NCI-H1417 (cell line): ENCODE data around the gene SBK2.
A peak's percentile ranks its signal among the peaks of the same experiment; 100 is the strongest.

Experiments used
- DNase-seq, 3 experiments: peaks; one replicate each; lab custom pipeline; 2025; lab: John Stamatoyannopoulos, UW

The SBK2 gene

DNA sequence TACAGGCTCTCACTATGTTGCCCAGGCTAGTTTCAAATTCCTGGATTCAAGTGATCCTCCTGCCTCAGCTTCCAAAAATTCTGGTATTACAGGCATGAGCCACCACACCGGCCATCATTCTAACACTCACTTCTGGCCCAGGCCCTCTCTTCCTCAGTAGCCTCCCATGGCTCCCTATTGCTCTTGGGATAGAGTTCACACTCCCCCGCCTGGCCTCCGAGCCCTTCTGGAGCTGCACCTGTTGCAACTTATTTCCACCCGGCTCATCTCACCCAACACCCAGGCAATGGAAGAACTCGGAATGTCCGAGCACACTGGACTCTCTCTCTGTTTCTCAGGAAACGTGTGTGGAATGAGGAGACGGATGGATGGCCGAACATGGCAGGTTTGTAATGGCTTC, 17.4 kb upstream of the SBK2 start:
- DNase-seq, result no peak

DNA sequence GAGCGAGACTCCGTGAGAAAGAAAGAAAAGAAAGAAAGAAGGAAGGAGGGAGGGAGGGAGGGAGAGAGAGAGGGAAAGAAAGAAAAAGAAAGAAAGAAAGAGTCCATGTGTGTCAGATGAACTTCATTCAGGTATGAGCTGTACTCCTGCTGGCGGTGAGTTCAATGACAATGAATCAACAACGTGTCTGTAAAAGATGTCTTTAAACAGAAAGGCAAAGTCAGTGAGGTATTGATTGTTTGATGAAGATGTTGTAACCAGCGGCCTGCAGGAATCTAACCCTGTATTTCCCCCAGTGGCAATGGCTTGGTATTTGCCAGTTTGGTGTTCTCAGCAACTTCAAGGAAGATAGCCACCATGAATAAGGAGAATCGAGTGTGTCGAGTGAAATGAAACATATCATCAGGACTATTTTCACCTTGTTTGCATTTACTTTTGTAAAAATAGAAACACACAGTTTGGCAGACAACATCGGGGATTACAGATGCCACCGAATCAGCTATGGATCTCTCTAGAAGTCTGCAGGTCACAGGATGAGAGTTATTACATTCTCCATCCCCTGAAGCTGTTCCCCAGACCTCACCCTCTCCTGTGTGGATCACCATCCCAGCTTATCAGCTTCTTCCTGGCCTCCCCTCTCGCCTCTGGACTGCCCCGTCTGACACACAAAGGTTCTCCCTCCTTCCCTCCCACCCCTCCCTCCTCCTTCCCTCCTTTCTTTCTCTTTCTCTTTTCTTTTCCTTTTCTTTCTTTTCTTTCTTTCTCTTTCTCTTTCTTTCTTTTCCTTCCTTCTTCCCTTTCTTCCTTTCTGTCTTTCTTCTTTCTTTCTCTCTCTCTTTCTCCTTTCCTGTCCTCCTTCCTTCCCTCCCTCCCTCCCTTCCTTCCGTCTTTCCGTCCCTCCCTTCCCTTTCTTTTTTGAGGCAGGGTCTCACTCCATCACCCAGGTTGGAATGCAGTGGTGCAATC, 16.6 kb upstream of the SBK2 start:
- DNase-seq, result no peak

DNA sequence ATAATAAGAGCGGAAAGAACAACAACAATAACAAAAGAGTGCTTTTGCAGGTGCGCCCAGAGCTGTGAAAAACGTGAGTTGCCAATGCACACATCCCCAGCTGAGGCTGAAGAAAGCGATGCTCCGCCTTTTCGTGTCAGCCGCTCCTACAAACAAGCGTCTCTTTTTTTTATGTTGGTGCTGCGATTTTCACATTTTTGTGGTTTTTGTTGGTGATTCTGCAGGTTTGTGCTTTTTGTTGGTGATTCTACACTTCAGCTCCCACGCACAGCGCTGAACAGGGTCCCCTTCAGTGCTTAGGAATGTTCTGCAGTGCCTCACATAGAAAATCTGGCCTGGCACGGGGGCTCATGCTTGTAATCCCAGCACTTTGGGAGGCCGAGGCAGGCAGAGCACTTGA, 15.7 kb upstream of the SBK2 start:
- DNase-seq, result no peak

DNA sequence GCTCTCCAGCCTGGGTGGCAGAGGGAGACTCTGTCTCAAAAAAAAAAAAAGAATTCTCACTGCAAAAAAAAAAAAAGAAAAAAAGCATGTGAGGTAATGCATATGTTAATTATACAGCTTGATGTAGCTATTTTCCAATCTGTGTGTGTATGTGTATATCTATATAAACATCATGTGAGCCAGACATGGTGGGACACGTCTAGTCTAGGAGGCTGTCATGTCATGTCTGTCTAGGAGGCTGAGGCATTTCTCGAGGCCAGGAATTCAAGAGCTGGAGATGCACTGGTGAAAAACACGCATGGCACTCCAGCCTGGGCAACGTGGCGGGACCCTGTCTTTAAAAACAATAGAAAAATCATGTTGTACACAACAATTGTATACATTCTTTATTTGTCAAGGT, 15.3 kb upstream of the SBK2 start:
- DNase-seq, result no peak

DNA sequence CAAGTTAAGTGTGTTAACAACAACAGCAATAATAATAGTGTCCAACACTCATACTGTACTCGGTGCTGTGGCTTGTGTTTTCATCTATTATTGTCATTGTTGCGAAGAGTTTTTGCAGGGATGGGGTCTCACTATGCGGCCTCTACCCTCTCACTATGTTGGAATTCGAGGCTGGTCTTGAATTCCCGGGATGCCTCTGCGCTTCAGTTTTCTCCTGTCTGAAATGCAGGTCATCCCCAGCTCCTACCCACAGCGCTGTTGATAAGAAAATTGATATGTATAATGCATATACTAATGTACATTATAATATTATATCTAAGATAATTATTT, 13.4 kb upstream of the SBK2 start:
- DNase-seq, result no peak

DNA sequence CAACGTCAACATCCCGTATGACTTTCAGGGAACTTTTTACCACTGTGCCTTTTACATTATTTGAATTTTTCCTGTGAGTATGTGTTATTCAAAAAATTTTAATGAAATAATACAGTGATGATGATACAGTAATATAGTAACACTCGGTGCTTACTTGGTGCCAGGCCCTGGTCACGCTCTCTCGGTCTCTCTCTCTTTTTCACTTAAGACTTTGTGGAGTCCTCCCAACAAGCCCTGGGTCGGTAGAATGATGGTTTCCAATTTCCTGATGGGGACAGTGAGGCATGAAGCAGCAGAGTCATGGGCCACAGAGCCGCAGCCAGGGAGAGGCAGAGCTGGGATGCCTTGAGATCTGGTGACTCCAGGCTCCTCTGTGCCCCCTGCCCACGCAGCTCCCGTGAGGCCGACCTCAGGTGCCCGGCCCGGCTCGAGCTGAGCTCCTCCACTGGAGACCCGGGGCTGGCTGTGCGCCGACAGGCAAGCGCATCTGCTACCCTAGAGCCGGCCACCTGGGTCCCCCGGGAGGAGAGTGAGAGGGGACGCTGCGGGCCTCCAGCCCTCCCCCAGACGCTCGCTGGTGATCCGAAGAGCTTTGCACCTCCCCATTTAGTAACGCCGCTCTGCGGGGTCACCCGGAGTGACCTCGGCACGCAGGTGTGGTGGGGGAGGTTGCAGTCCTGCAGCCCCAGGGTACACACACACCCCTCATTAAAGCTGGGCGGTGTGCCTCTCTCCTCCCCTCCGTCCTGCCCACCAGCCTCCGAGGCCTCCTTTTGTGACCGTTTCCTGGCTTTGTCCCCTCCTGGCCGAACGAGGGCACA, 12.8 kb upstream of the SBK2 start:
- DNase-seq, result peak in 2 of 3 experiments; percentile 71 to 81

DNA sequence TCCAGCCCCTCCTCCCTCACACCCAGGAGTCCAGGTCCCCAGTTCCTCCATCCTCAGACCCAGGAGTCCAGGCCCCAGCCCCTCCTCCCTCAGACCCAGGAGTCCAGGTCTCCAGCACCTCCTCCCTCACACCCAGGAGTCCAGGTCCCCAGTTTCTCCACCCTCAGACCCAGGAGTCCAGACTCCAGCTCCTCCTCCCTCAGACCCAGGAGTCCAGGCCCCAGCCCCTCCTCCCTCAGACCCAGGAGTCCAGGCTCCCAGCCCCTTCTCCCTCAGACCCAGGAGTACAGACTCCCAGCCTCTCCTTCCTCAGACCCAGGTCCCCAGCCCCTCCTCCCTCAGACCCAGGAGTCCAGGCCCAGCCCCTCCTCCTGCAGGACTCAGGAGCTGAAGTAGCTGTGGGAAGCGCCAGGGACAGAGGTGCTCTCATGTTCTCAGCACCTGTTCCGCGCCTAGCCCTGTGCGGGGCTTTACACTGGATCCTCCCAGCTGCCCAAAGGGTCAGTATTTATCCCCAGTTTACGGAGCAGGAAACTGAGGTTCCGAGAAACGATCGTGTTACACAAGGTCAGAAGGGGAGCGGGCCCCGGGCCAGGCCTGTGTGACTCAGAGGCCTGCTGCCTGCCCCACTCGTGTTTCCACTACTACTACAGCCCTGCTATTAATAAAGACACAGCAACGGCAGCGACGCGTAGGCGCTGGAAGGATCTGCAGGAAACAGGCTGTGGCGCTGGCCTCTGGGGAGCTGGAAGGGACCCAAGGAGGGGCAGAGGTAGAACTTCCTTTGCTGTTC, 10.1 kb upstream of the SBK2 start:
- peak in 1 of 3 experiments; percentile 14 for DNase-seq

DNA sequence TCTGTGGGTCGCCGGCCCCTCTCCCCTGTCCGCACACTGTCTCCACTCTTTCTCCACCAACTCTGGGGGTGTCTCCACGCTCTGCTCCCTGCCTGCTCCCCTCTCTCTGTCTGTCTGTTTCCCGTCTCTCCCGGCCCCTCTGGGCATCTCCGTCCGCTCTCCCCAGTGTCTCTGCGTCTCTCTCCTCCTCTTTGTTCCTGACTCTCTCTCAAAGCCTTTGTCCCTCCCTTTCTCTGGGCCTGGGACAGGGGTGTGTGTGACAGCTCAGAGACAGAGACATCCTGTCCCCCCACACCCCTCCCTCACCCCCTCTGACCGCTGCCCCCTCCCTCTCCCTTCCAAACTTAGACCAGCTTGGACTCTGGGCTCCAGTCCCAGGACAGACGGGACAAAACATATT, 9.1 kb upstream of the SBK2 start:
- DNase-seq, result no peak

DNA sequence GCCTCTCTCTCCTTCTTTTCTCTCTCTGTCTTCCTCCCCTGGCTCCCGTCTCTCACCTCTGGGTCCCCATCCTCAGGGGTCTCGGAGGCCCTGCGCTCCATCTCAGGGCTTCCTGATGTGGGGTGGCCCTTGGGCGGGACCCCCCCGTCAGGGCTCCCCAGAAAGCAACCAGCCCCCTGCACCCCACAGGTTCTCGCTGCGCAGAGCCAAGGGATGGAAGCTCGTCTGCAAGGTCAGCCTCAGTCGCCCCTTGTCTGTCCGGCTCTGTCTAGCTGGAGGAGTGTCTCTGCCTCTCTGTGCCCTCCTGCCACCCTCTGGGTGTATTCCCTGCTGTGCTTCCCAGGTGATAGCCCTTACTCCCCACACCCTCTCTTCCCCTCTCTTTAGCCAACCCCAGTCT, 8.5 kb upstream of the SBK2 start, which contains the start of gene SBK3:
SBK3 (minus strand) TSS at position 101 of the 400 bp plus-strand sequence; CDS start at position 101, 0 bp downstream.
- no peak for DNase-seq

DNA sequence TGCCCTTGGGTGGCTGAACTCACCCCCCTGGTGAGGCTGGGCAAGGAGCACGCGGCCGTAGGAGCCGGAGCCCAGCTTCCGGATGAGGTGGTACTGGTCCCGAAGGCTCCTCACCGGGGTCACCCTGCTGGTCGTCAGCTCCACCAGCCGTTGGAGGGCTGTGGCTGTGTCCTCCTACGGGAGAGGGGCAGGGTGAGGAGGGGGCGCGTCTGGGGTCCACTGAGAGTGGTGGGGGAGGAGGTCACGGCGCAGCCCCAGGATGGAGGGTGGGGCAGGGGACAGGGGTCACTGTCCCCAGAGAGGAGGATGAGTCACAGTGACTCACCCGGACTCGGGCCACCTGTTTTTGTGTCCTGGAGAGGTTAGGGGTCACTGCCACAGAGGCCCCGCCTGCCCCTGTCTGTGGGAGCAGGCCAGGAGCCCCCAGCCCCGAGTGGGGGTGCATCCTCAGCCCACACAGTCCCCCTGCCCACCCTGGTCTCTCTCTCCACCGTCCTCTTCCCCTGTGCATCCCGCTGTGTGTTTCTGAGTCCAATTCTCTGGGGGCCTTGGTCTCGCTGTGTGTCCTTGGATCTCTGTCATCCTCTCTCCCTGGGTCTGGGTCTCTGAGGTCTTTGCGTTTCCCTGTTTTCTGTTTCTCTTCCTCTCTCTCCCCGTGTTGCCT, 8.0 kb upstream of the SBK2 start:
- no peak for DNase-seq

DNA sequence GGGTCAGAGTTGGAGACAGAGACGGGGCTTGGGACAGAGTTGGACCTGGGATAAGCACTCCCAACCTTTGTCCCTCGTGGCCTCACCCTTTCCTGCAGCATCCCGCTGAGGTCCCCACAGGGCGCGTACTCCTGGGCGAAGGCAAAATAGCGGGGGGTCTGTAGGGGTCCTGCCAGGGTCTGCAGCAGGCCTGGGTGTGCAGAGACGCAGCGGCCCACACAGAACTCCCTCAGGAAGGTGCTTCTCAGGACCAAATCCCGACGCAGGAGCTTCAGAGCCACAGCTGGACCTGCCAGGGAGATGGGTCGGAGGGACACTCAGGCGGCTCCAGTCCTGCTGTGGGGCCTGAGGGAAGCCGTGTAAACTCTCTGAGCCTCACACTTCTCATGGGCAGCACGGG, 7.1 kb upstream of the SBK2 start:
- DNase-seq, result no peak

DNA sequence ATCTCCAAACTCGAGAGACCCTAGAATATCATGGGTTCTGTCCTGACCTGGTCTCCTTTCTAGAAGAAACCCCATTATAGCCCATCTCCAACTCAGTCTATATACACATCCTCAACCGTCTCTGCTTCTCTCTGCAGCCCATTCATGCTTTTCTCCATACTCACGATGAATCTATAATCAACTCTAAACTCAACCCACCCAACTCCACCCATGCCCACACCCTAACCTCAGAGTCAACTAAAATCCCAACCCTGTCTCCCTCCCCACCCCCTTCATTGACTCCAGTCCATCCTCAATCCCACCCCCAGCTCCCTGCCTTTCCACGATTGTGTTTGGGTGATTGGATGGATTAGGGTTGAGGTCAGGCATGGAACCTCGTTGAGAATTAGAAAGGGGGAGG, 6.6 kb upstream of the SBK2 start:
- no peak for DNase-seq

DNA sequence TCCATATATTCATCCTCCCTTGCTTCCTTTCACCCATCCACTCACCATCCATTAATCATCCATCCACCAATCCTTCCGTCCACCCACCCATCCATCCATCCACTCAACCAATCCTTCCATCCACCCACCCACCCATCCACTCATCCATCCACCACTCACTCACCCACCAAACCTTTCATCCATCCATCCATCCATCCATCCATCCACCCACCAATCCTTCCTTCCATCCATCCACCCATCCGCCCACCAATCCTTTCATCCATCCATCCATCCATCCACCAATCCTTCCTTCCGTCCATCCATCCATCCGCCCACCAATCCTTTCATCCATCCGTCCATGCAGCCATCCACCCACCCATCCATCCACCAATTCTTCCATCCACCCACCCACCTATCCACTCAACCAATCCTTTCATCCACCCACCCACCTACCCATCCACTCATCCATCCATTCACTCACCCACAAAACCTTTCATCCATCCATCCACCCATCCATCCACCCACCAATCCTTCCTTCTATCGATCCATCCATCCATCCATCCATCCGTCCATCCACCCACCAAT, 5.4 kb upstream of the SBK2 start:
- no peak for DNase-seq

DNA sequence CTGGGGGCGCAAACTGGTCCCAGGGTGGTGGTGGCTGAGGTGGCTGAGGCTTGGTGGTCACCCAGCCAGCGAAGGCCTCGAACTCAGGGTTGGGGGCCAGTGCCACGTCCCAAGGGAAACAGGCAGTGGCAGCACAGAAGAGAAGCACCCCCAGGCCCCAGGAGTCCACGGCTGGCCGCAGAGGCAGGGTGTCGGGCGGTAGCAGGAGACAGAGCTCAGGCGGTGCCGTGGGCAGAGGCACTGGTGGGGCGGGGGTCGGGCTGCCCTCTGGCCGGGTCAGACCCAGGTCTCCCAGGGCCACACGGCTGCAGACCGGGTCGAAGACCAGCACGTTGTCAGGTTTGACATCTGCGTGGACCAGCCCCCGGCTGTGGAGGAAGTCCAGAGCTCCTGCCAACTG, 4.2 kb upstream of the SBK2 start:
- no peak for DNase-seq

DNA sequence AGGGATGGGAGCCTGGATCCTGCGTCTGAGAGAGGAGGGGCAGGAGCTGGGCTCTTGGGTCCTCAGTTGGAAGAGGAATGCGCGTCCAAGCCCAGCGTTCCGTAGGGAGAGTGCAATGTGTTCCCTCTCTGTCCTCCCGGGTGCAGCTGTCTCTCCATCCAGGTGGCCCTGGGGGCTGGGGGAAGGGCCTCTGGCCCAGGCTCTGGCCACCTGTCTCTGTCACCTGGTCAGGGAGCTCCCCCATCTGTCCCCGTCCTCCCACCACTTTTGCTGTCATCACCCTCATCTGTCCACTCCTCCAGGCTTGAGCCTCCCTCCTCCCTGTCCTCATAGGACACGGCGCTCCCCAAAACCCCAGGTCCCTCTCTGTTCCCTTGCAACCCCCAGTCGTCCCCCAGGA, 3.7 kb upstream of the SBK2 start:
- DNase-seq, result peak in 1 of 3 experiments; percentile 17

DNA sequence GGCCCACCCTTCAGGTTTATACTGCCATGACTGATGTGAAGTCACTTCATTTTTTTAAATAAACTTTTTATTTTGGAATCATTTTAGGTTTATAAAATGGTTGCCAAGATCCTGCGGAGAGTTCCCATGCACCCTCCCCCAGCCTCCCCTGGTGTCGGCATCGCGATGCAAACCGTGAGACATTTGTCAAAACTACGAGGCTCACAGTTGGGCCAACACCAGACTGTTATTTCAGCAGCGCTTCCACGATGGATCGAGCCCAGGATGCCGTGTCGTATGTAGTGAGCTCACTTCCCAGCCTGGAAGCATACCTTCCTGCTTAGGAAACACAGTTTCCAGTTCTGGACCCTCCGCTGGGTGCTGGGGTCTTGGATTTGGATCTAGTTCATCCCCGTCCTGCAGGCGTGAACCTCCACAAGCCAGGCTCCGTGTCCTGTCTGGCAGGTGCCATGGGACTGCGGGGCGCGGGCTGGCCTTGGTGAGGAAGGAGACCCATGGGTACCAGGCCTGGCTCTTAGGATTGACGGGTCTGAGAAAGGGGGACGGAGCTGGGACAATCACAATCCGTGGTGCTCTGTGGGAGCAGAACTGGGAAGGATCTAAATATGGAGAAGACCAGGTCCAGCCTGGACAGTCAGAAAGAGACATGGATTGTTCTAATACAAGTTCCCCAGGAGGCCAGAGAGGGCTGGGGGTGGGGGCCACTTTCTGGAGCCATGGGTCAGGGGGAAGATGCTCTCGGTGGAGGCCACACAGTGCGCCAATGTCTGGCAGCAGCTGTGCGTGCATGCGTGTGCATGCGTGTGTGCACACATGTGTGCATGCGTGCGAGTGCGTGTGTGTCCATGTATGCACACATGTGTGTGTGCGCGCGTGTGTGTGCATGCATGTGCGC, 2.4 kb upstream of the SBK2 start:
- no peak for DNase-seq

DNA sequence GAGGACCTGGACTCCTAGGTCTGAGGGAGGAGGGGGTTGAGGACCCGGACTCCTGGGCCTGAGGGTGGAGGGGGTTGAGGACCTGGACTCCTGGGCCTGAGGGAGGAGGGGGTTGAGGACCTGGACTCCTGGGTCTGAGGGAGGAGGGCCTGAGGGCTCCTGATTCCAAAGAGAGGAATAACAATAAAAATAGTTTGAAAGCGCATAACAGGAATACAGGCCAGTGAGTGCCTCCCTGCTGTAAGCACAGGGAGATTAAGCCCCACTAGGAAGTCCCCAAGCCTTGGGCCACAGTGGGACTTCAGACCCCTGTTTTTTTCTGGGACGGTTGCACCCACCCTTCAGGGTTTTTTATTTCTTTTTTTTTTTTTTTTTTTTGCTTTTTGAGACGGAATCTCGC, 1.2 kb upstream of the SBK2 start:
- no peak for DNase-seq

DNA sequence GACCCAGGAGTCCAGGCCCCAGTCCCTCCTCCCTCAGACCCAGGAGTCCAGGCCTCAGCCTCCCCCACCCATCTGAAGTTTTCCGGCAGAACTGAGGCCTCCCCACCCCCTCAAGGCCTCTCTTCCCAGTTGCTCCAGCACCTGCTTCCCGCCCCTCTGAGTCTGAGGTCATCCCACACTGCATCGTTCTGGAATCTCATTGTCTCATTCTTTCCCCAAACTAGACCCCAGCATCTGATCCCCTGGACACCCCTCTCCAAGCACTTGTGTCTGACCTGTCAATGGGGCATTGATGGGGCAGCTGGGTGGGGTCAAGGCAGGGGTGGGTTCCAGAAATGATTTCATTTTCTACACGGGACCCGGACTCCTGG, 793 bp upstream of the SBK2 start:
- DNase-seq, result no peak

DNA sequence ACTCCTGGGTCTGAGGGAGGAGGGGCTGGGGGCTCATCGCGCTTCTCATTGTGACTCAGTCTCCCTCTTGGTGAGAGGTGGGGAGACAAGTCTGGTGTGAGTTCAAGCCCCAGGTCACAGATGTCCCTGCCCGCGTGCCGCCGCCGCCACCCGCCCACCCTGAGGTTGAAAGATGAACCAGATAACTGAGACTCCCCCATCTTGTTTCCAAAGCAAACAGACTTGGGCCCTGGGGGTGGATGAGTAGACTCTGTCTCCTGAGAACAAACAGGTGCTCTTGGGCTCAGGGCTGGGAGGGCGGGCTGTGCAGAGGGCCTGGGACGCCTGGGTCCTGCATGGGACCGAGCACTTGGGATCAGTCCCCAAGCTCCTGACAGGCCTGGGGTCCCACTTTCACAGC, 567 bp downstream of the SBK2 start:
- DNase-seq, result no peak

DNA sequence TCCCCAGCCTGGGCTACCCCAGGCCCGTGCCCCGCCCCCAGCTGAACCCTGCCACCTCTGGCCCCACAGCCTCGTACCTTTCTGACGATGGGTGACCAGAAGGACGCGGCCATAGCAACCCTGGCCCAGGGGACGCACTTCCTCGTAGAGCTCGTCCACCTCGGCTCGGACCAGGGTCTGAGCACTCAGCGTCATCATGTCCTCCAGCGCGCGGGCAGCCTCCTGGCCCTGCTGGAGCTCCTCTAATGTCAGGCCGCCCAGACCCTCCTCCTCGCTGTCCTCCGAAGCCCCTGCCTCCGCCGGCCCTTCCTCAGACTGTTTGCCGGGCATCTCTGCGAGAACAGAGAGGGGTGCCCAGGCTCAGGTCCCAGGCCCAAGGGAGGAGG, 975 bp downstream of the SBK2 start:
- DNase-seq, result no peak
